ENCODE data around the gene NCEH1. TPM values are rescaled to one million over a fixed set of nuclear protein-coding genes. Genes with fewer than 3 reads are reported as not detected.

Gene NCEH1
- total RNA-seq, 2 donors from 2014 or later = 36.1 to 42.2 TPM

- H3K27me3 ChIP-seq = no peaks in the 10 kb centered on the region
- intact Hi-C loops (cut with DNase I) = no loop called here
- no peaks in the 10 kb centered on the region for H3K4me1 ChIP-seq
- no peak for TF ChIP-seq CTCF (IDR thresholded peaks at IDR 0.05)
- no peak overlapping the region for H3K4me3 ChIP-seq
- H3K27ac ChIP-seq = no peak overlapping the region
- H3K9ac ChIP-seq (ENCODE audit: low read depth in 2 of 2, low read length in 2 of 2) = no peak overlapping the region
- no peaks in the 10 kb centered on the region for H3K9me3 ChIP-seq
- no peak for DNase-seq
- no peaks in the 10 kb centered on the region for H3K36me3 ChIP-seq
Measured at GRCh38 chr3:172609750-172610149, 101.1 kb downstream of the NCEH1 start.

- no peaks in the 10 kb centered on the region for H3K4me1 ChIP-seq
- H3K9ac ChIP-seq (ENCODE audit: low read depth in 2 of 2, low read length in 2 of 2) = no peak overlapping the region
- no peak overlapping the region for H3K27ac ChIP-seq
- no peak for TF ChIP-seq CTCF (IDR thresholded peaks at IDR 0.05)
- no peak overlapping the region for H3K4me3 ChIP-seq
- no peaks in the 10 kb centered on the region for H3K9me3 ChIP-seq
- intact Hi-C loops (cut with DNase I) = no loop called here
- no peaks in the 10 kb centered on the region for H3K36me3 ChIP-seq
- no peak for DNase-seq
- no peaks in the 10 kb centered on the region for H3K27me3 ChIP-seq
Measured at GRCh38 chr3:172608575-172608974, 102.3 kb downstream of the NCEH1 start.

- Histone ChIP-seq H3K27ac (peak overlapping the region; percentile 38), H3K9ac (ENCODE audit: low read depth in 2 of 2, low read length in 2 of 2) (no peak overlapping the region)
- TF ChIP-seq CTCF (IDR thresholded peaks at IDR 0.05) = no peak
Measured at GRCh38 chr3:172607305-172608121, 103.4 kb downstream of the NCEH1 start.

GRCh38 chr3:172606021-172606420 lies 104.8 kb downstream of the NCEH1 start:
- no peaks in the 10 kb centered on the region for H3K4me1 ChIP-seq
- no peak overlapping the region for H3K9ac ChIP-seq (ENCODE audit: low read depth in 2 of 2, low read length in 2 of 2)
- no peak overlapping the region for H3K27ac ChIP-seq
- no peaks in the 10 kb centered on the region for H3K27me3 ChIP-seq
- no peaks in the 10 kb centered on the region for H3K9me3 ChIP-seq
- no peak for TF ChIP-seq CTCF (IDR thresholded peaks at IDR 0.05)
- intact Hi-C loops (cut with DNase I) = no loop called here
- H3K36me3 ChIP-seq = no peaks in the 10 kb centered on the region
- no peak overlapping the region for H3K4me3 ChIP-seq
- DNase-seq = no peak

More at GRCh38 chr3:172607305-172608121, 103.4 kb downstream of the NCEH1 start:
- Histone ChIP-seq H3K4me1 (no peaks in the 10 kb centered on the region), H3K4me3 (no peak overlapping the region), H3K9me3 (no peaks in the 10 kb centered on the region), H3K36me3 (no peaks in the 10 kb centered on the region), H3K27me3 (no peaks in the 10 kb centered on the region)
- no peak for DNase-seq
- intact Hi-C loops (cut with DNase I) = no loop called here

- Histone ChIP-seq H3K9me3 (no peaks in the 10 kb centered on the region), H3K36me3 (no peaks in the 10 kb centered on the region)
- intact Hi-C loops (cut with DNase I) = no loop called here
Measured at GRCh38 chr3:172604895-172605646, 105.8 kb downstream of the NCEH1 start.

More at GRCh38 chr3:172604895-172605646, 105.8 kb downstream of the NCEH1 start:
- Histone ChIP-seq H3K9ac (ENCODE audit: low read depth in 2 of 2, low read length in 2 of 2) (no peak overlapping the region), H3K27me3 (no peaks in the 10 kb centered on the region), H3K27ac (no peak overlapping the region), H3K4me1 (no peaks in the 10 kb centered on the region), H3K4me3 (no peak overlapping the region)
- no peak for DNase-seq
- TF ChIP-seq CTCF (IDR thresholded peaks at IDR 0.05) = no peak

All from colonic mucosa (tissue), 4 donors.